Tibial nerve (tissue), 4 donors: ENCODE measurements around the gene GRK2.

Source experiments
- CTCF ChIP-seq, 5 experiments: fragments of 200-600 bp in 3 of 5; fragments of 450-650 bp in 2 of 5; sonication (generic) in 3 of 5; IDR thresholded peaks; one replicate each; pipeline ENCODE4 v1.5.1; 2016 to 2019; ENCODE audit warnings: antibody characterized with exemption in 5 of 5, mild to moderate bottlenecking in 3 of 5, moderate library complexity in 2 of 5
- EP300 ChIP-seq, 2 donors: sonication (generic); formaldehyde crosslinking; IDR thresholded peaks; one replicate each; pipeline ENCODE4 v1.6.1; 2017; ENCODE audit warnings: antibody characterized with exemption in 2 of 2, mild to moderate bottlenecking in 1 of 2
- POLR2A ChIP-seq, 2 donors: fragments of 450-650 bp; IDR thresholded peaks; one replicate each; pipeline ENCODE4 v1.6.1; 2017; ENCODE audit warnings: antibody characterized with exemption in 2 of 2, mild to moderate bottlenecking in 2 of 2, moderate library complexity in 2 of 2

GRCh38 chr11:67286621-67287333 lies 20.5 kb downstream of the GRK2 start:
- TF ChIP-seq CTCF (IDR thresholded peaks at IDR 0.05), result no peak
- no peak for TF ChIP-seq POLR2A (IDR thresholded peaks at IDR 0.05)
- TF ChIP-seq EP300 (IDR thresholded peaks at IDR 0.05), result no peak
